ENCODE measurements around the gene HOXC11. TPM values are rescaled to one million over a fixed set of nuclear protein-coding genes. Genes with fewer than 3 reads are reported as not detected.

The HOXC11 gene
- total and polyA plus RNA-seq, 2 experiments from 2014 or later = not detected

DNA sequence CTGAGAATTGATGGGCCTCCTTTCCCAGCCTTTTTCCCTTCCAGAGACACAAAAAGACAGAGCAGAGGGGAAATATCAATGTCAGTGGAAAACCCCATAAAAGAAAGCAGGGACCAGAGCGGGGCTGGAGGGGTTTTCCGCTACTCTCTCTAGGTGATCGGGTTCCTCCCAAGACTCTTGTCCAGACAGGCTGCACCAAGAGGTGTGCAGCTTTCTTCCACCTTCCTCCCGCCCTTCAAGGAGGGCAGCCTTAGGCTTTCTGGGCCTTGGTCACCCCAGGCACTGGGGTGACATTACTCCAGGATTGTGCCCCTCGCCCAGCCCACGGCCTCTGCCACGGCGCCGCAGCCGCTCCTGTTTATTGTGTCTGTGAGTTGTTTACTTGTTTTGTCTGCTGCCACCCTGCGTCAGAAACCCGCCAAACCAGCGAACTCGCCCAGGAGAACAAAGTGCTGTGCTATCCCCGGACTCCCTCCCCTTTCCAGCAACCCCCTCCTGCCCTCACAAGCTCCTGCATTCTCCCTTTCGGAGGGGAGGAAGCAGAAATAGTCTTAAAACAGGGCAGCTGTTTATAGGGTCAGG is 48.6 kb downstream of the HOXC11 start:
- peak overlapping the region; percentile 52; the same call in 1 of the 2 replicates for H3K4me2 ChIP-seq
- peaks cover 48% of the 10 kb centered on the region for H4K20me1 ChIP-seq (replicated peaks; ENCODE audit: insufficient read depth)
- no peak overlapping the region for H2AFZ ChIP-seq
- Mint-ChIP-seq H3K4me3 (no peak overlapping the region), H3K4me1 (peaks cover 28% of the 10 kb centered on the region), H3K27me3 (ENCODE audit: insufficient read depth, low read depth, poor library complexity) (peaks cover 98% of the 10 kb centered on the region), H3K27ac (no peak overlapping the region), H3K9me3 (peaks cover 3% of the 10 kb centered on the region; the same call in 2 of the 3 replicates), H3K36me3 (ENCODE audit: low read depth) (no peaks in the 10 kb centered on the region; the same call in 2 of the 3 replicates)
- TF ChIP-seq CTCF (conservative IDR thresholded peaks at IDR 0.05; ENCODE audit: low read depth in 2 of 2) = peak; percentile 47 to 51
- TF ChIP-seq EZH2 (IDR thresholded peaks at IDR 0.05; ENCODE audit: low read depth, unreplicated experiment) = peak; percentile 87
- TF ChIP-seq ZNF114 (CRISPR knock-in tag; IDR thresholded peaks at IDR 0.05) = no peak
- 0 out of 2 replicates have a peak, but pooled peaks have one; percentile 32 for TF ChIP-seq POLR2AphosphoS5 (IDR thresholded peaks at IDR 0.05; ENCODE audit: low read depth)
- H3K9me2 ChIP-seq (ENCODE audit: insufficient read depth) = no peaks in the 10 kb centered on the region
- peaks cover 33% of the 10 kb centered on the region; the same call in 1 of the 2 replicates for H3F3A ChIP-seq (replicated peaks; ENCODE audit: low read depth)
- no peak overlapping the region for H3K27ac ChIP-seq (ENCODE audit: low read depth)
- ATAC-seq = peak; percentile 5; the same call in 2 of the 3 replicates
- H3K4me3 ChIP-seq = no peak overlapping the region
- DNase-seq (ENCODE audit: low spot score) = peak; percentile 86
- H3K4me1 ChIP-seq (ENCODE audit: insufficient read depth) = peaks cover 50% of the 10 kb centered on the region
- peaks cover 100% of the 10 kb centered on the region for H3K27me3 ChIP-seq (ENCODE audit: insufficient read depth)
- no peaks in the 10 kb centered on the region for H3K79me2 ChIP-seq (replicated peaks; ENCODE audit: insufficient read depth)
- no peaks in the 10 kb centered on the region; the same call in 1 of the 2 replicates for H3K36me3 ChIP-seq (ENCODE audit: insufficient read depth)

DNA sequence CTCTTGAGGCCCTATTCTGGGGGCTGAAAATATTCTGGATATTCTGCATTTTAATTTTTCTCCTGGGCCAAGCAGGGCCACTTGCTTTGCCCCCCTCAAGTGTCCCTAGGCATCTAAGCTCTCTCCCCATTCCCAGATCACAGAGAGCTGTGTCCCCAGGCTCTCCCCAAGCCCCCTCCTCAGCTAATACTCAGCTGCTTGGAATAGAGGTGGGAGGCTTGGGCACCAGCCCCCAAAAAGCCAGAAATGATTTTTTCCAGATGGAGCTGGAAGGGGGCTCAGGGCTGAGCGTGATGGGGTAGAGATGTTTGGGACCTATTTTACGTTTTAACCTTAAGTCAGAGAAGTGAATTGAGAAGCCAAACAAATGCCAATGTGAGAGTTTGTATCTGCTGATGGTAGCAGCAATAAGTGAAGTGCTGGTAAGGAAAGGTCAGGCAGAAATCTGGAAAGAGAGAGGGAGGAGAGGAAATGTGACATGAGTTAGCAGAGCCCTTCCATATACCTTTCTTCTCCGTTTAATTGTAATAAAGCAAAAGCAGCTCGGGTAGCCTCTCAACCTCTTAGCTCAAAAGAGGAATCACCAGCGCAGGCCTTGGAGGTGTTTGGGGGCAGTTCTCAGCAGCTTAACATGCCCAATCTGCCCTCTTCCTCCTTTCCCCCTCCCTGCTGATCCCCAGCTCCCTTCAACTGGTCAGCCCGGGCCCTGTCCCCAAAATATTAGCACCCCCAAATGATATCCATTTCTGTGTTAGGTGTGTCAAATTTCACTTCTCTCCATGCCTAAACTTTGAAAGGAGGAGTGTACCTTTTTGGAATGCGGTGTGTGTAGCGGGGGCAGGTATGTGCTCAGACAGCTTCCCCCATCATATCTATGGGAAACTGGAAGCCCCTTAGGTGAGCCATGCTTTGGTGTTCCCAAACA is 50.3 kb downstream of the HOXC11 start:
- no peak overlapping the region for H2AFZ ChIP-seq
- no peaks in the 10 kb centered on the region for H3K79me2 ChIP-seq (replicated peaks; ENCODE audit: insufficient read depth)
- peaks cover 100% of the 10 kb centered on the region for H3K27me3 ChIP-seq (ENCODE audit: insufficient read depth)
- H3K27ac Mint-ChIP-seq = no peak overlapping the region
- H3K4me2 ChIP-seq = no peak overlapping the region
- no peaks in the 10 kb centered on the region for H3K9me2 ChIP-seq (ENCODE audit: insufficient read depth)
- 0 out of 2 replicates have a peak overlapping the region, but pooled peaks have one; percentile 26 for H3K4me3 ChIP-seq
- peaks cover 98% of the 10 kb centered on the region for H3K27me3 Mint-ChIP-seq (ENCODE audit: insufficient read depth, low read depth, poor library complexity)
- no peaks in the 10 kb centered on the region; the same call in 2 of the 3 replicates for H3K36me3 Mint-ChIP-seq (ENCODE audit: low read depth)
- no peak for DNase-seq (ENCODE audit: low spot score)
- H3F3A ChIP-seq (replicated peaks; ENCODE audit: low read depth) = peaks cover 40% of the 10 kb centered on the region; the same call in 1 of the 2 replicates
- peaks cover 3% of the 10 kb centered on the region; the same call in 2 of the 3 replicates for H3K9me3 Mint-ChIP-seq
- TF ChIP-seq STAT1 (IDR thresholded peaks at IDR 0.05; ENCODE audit: unreplicated experiment) (no peak), NANOG (IDR thresholded peaks at IDR 0.05; ENCODE audit: borderline replicate concordance) (no peak), EZH2 (IDR thresholded peaks at IDR 0.05; ENCODE audit: low read depth, unreplicated experiment) (peak; percentile 37), ZNF462 (CRISPR knock-in tag; IDR thresholded peaks at IDR 0.05) (no peak), CREB1 (CRISPR knock-in tag; IDR thresholded peaks at IDR 0.05; ENCODE audit: low read depth) (no peak), EZH2phosphoT487 (IDR thresholded peaks at IDR 0.05; ENCODE audit: unreplicated experiment) (no peak)
- peaks cover 57% of the 10 kb centered on the region for H4K20me1 ChIP-seq (replicated peaks; ENCODE audit: insufficient read depth)
- no peak for ATAC-seq
- peaks cover 42% of the 10 kb centered on the region for H3K4me1 ChIP-seq (ENCODE audit: insufficient read depth)
- H3K4me1 Mint-ChIP-seq = peaks cover 22% of the 10 kb centered on the region
- H3K36me3 ChIP-seq (ENCODE audit: insufficient read depth) = no peaks in the 10 kb centered on the region; the same call in 1 of the 2 replicates
- no peak overlapping the region for H3K4me3 Mint-ChIP-seq
- no peak overlapping the region for H3K27ac ChIP-seq (ENCODE audit: low read depth)

Data from GM23338 (cell line).